IgD-negative memory B cell (primary cell): ENCODE results near the gene VSX2. TPM values are rescaled to one million over a fixed set of nuclear protein-coding genes. Genes with fewer than 3 reads are reported as not detected.

Source experiments
- H3K27ac Mint-ChIP-seq, 3 donors: one replicate each; pipeline ENCODE4 v1.8.0; 2020 to 2022; ENCODE audit warnings: mild to moderate bottlenecking in 3 of 3, mixed read lengths in 3 of 3, moderate library complexity in 1 of 3
- H3K27me3 Mint-ChIP-seq: one replicate; pipeline ENCODE4 v1.8.0; 2021; ENCODE audit warnings: mixed read lengths
- H3K36me3 Mint-ChIP-seq: one replicate; pipeline ENCODE4 v1.8.0; 2020; ENCODE audit warnings: mild to moderate bottlenecking, mixed read lengths
- H3K4me1 Mint-ChIP-seq, 3 donors: one replicate each; pipeline ENCODE4 v1.8.0; 2020 to 2022; ENCODE audit warnings: mixed read lengths in 3 of 3, mild to moderate bottlenecking in 1 of 3
- H3K4me3 Mint-ChIP-seq, 4 donors: one replicate each; pipeline ENCODE4 v1.8.0; 2020 to 2022; ENCODE audit warnings: mild to moderate bottlenecking in 4 of 4, mixed read lengths in 4 of 4, moderate library complexity in 3 of 4
- H3K9me3 Mint-ChIP-seq, 3 donors: one replicate each; pipeline ENCODE4 v1.8.0; 2020 to 2021; ENCODE audit warnings: mixed read lengths in 3 of 3, mild to moderate bottlenecking in 1 of 3
- polyA plus RNA-seq: library from polyadenylated mRNA; unstranded; fragments of 300-500 nt; fragmentation: Illumina TruSeq; gene quantifications from one replicate; pipeline ENCODE4 v1.2.3, GENCODE V29; 2021

VSX2 gene
- polyA plus RNA-seq: not detected

GRCh38 chr14:74238974-74239847, at the start of gene VSX2:
Gene VSX2 (plus strand): TSS chr14:74239449. CDS start chr14:74239562, 113 bp downstream.
- Mint-ChIP-seq H3K27me3 (peaks cover 52% of the 10 kb centered on the region), H3K36me3 (no peaks in the 10 kb centered on the region), H3K9me3 (peaks cover 0 to 5% (median 2%) of the 10 kb centered on the region in 3 donors), H3K27ac (no peak within 1 kb of the TSS), H3K4me3 (peak within 1 kb of the TSS in 2 of 4 donors; percentile 41 to 88), H3K4me1 (peaks cover 13 to 26% (median 16%) of the 10 kb centered on the region in 3 donors)

GRCh38 chr14:74190927-74191575, 48.2 kb upstream of the VSX2 start:
- H3K36me3 Mint-ChIP-seq: peaks cover 4% of the 10 kb centered on the region
- no peak overlapping the region for H3K4me3 Mint-ChIP-seq
- H3K4me1 Mint-ChIP-seq: no peaks in the 10 kb centered on the region
- H3K9me3 Mint-ChIP-seq: no peaks in the 10 kb centered on the region
- H3K27me3 Mint-ChIP-seq: no peaks in the 10 kb centered on the region
- peak overlapping the region in 1 of 3 donors; percentile 60 for H3K27ac Mint-ChIP-seq

- Mint-ChIP-seq H3K9me3 (no peaks in the 10 kb centered on the region), H3K4me3 (no peak overlapping the region), H3K27me3 (no peaks in the 10 kb centered on the region), H3K27ac (no peak overlapping the region), H3K4me1 (no peaks in the 10 kb centered on the region), H3K36me3 (peaks cover 3% of the 10 kb centered on the region)
Measured at GRCh38 chr14:74194506-74195274, 44.6 kb upstream of the VSX2 start.

GRCh38 chr14:74195623-74196022, 43.6 kb upstream of the VSX2 start:
- no peaks in the 10 kb centered on the region for H3K9me3 Mint-ChIP-seq
- H3K27me3 Mint-ChIP-seq: no peaks in the 10 kb centered on the region
- peaks cover 7% of the 10 kb centered on the region for H3K36me3 Mint-ChIP-seq
- H3K4me3 Mint-ChIP-seq: no peak overlapping the region
- no peaks in the 10 kb centered on the region for H3K4me1 Mint-ChIP-seq
- H3K27ac Mint-ChIP-seq: no peak overlapping the region

- Mint-ChIP-seq H3K27ac (no peak overlapping the region), H3K9me3 (no peaks in the 10 kb centered on the region), H3K4me3 (no peak overlapping the region), H3K27me3 (no peaks in the 10 kb centered on the region), H3K4me1 (peaks cover 0 to 3% (median 0%) of the 10 kb centered on the region in 3 donors), H3K36me3 (peaks cover 14% of the 10 kb centered on the region)
Measured at GRCh38 chr14:74198441-74199234, 40.6 kb upstream of the VSX2 start.

- H3K27me3 Mint-ChIP-seq: no peaks in the 10 kb centered on the region
Measured at GRCh38 chr14:74202113-74202512, 37.1 kb upstream of the VSX2 start.

GRCh38 chr14:74203639-74204038, 35.6 kb upstream of the VSX2 start:
- Mint-ChIP-seq H3K4me1 (peaks cover 0 to 3% (median 0%) of the 10 kb centered on the region in 3 donors), H3K27ac (no peak overlapping the region), H3K36me3 (peaks cover 14% of the 10 kb centered on the region), H3K27me3 (no peaks in the 10 kb centered on the region), H3K9me3 (no peaks in the 10 kb centered on the region), H3K4me3 (no peak overlapping the region)

More at GRCh38 chr14:74202113-74202512, 37.1 kb upstream of the VSX2 start:
- H3K4me3 Mint-ChIP-seq: no peak overlapping the region
- no peaks in the 10 kb centered on the region for H3K9me3 Mint-ChIP-seq
- H3K36me3 Mint-ChIP-seq: peaks cover 14% of the 10 kb centered on the region
- no peak overlapping the region for H3K27ac Mint-ChIP-seq
- peaks cover 0 to 3% (median 0%) of the 10 kb centered on the region in 3 donors for H3K4me1 Mint-ChIP-seq

GRCh38 chr14:74204491-74204890, 34.8 kb upstream of the VSX2 start:
- Mint-ChIP-seq H3K4me3 (no peak overlapping the region), H3K27me3 (no peaks in the 10 kb centered on the region), H3K36me3 (peaks cover 13% of the 10 kb centered on the region), H3K4me1 (peaks cover 0 to 3% (median 0%) of the 10 kb centered on the region in 3 donors), H3K9me3 (no peaks in the 10 kb centered on the region), H3K27ac (peak overlapping the region in 1 of 3 donors; percentile 41)

- H3K4me3 Mint-ChIP-seq: no peak overlapping the region
- no peaks in the 10 kb centered on the region for H3K9me3 Mint-ChIP-seq
- H3K36me3 Mint-ChIP-seq: peaks cover 10% of the 10 kb centered on the region
- peaks cover 3% of the 10 kb centered on the region for H3K27me3 Mint-ChIP-seq
- peaks cover 0 to 3% (median 0%) of the 10 kb centered on the region in 3 donors for H3K4me1 Mint-ChIP-seq
- H3K27ac Mint-ChIP-seq: no peak overlapping the region
Measured at GRCh38 chr14:74205882-74206281, 33.4 kb upstream of the VSX2 start.

- Mint-ChIP-seq H3K4me3 (no peak overlapping the region), H3K4me1 (no peaks in the 10 kb centered on the region), H3K27ac (no peak overlapping the region), H3K36me3 (peaks cover 3% of the 10 kb centered on the region), H3K9me3 (no peaks in the 10 kb centered on the region), H3K27me3 (peaks cover 3% of the 10 kb centered on the region)
Measured at GRCh38 chr14:74207943-74208342, 31.3 kb upstream of the VSX2 start.

- H3K4me1 Mint-ChIP-seq: no peaks in the 10 kb centered on the region
- no peaks in the 10 kb centered on the region for H3K36me3 Mint-ChIP-seq
- peaks cover 3% of the 10 kb centered on the region for H3K27me3 Mint-ChIP-seq
- no peaks in the 10 kb centered on the region for H3K9me3 Mint-ChIP-seq
- H3K4me3 Mint-ChIP-seq: no peak overlapping the region
- no peak overlapping the region for H3K27ac Mint-ChIP-seq
Measured at GRCh38 chr14:74208642-74209041, 30.6 kb upstream of the VSX2 start.

- no peaks in the 10 kb centered on the region for H3K36me3 Mint-ChIP-seq
- H3K27ac Mint-ChIP-seq: no peak overlapping the region
Measured at GRCh38 chr14:74211945-74212580, 27.2 kb upstream of the VSX2 start.

GRCh38 chr14:74213907-74214803, 25.1 kb upstream of the VSX2 start:
- H3K27me3 Mint-ChIP-seq: peaks cover 10% of the 10 kb centered on the region
- H3K4me1 Mint-ChIP-seq: no peaks in the 10 kb centered on the region
- H3K27ac Mint-ChIP-seq: no peak overlapping the region
- H3K36me3 Mint-ChIP-seq: no peaks in the 10 kb centered on the region
- no peak overlapping the region for H3K4me3 Mint-ChIP-seq
- H3K9me3 Mint-ChIP-seq: no peaks in the 10 kb centered on the region

More at GRCh38 chr14:74211945-74212580, 27.2 kb upstream of the VSX2 start:
- H3K4me1 Mint-ChIP-seq: no peaks in the 10 kb centered on the region
- peaks cover 4% of the 10 kb centered on the region for H3K27me3 Mint-ChIP-seq
- no peak overlapping the region for H3K4me3 Mint-ChIP-seq
- no peaks in the 10 kb centered on the region for H3K9me3 Mint-ChIP-seq
